Measurements from ENCODE around the gene HHAT. TPM values are rescaled to one million over a fixed set of nuclear protein-coding genes. Genes with fewer than 3 reads are reported as not detected.

Gene HHAT
- total RNA-seq, 1 donor from 2014 or later = 2.3 TPM

DNA sequence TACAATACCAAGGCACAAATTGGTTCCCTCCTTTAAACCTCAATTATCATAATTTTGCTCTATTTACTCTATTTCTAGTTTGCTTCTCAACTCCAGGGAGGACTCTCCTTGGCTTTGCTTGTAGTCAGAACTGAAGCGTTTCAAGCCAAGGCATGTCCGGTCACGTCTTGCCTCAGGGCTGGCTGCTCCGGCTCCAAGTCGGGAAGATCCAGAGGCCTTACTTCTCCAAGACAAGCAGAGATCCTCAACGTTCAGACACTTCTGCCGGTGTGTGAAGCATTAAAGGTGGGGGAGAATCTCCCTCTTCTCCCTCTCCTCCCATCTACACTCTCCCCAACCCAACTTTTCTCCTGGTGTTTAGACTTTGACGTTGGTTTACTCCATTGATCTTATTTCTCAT is 7.2 kb upstream of the HHAT start:
- no peak for DNase-seq
- Mint-ChIP-seq H3K27ac (ENCODE audit: unreplicated experiment) (no peak overlapping the region), H3K4me1 (ENCODE audit: low read depth, unreplicated experiment) (no peaks in the 10 kb centered on the region), H3K4me3 (ENCODE audit: unreplicated experiment) (no peak overlapping the region), H3K27me3 (ENCODE audit: unreplicated experiment) (no peaks in the 10 kb centered on the region), H3K36me3 (ENCODE audit: unreplicated experiment) (peaks cover 5% of the 10 kb centered on the region), H3K9me3 (ENCODE audit: unreplicated experiment) (peaks cover 3% of the 10 kb centered on the region)
- TF ChIP-seq, protein P1, sequence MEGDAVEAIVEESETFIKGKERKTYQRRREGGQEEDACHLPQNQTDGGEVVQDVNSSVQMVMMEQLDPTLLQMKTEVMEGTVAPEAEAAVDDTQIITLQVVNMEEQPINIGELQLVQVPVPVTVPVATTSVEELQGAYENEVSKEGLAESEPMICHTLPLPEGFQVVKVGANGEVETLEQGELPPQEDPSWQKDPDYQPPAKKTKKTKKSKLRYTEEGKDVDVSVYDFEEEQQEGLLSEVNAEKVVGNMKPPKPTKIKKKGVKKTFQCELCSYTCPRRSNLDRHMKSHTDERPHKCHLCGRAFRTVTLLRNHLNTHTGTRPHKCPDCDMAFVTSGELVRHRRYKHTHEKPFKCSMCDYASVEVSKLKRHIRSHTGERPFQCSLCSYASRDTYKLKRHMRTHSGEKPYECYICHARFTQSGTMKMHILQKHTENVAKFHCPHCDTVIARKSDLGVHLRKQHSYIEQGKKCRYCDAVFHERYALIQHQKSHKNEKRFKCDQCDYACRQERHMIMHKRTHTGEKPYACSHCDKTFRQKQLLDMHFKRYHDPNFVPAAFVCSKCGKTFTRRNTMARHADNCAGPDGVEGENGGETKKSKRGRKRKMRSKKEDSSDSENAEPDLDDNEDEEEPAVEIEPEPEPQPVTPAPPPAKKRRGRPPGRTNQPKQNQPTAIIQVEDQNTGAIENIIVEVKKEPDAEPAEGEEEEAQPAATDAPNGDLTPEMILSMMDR (IDR thresholded peaks at IDR 0.05; ENCODE audit: partially characterized antibody, unreplicated experiment) = no peak

DNA sequence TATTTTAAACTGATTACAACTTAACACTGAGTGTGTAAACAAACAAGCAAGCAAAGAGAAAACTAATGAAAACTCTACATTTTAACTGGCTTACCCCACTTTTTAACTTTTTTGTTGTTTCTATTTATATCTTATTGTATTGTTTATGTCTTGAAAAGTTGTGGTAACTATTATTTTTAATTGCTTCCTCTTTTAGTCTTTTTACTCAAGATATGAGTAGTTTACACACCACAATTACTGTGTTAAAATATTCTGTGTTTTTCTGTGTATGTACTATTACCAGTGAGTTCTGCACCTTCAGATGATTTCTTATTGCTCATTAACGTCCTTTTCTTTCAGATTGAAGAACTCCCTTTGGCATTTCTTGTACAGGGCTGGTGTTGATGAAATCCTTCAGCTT is 4.7 kb upstream of the HHAT start:
- H3K9me3 Mint-ChIP-seq (ENCODE audit: unreplicated experiment) = peaks cover 3% of the 10 kb centered on the region
- H3K36me3 Mint-ChIP-seq (ENCODE audit: unreplicated experiment) = peaks cover 5% of the 10 kb centered on the region
- H3K4me1 Mint-ChIP-seq (ENCODE audit: low read depth, unreplicated experiment) = no peaks in the 10 kb centered on the region
- DNase-seq = no peak
- TF ChIP-seq, protein P1 (IDR thresholded peaks at IDR 0.05; ENCODE audit: partially characterized antibody, unreplicated experiment) = no peak
- H3K27me3 Mint-ChIP-seq (ENCODE audit: unreplicated experiment) = no peaks in the 10 kb centered on the region
- H3K27ac Mint-ChIP-seq (ENCODE audit: unreplicated experiment) = no peak overlapping the region
- no peak overlapping the region for H3K4me3 Mint-ChIP-seq (ENCODE audit: unreplicated experiment)

DNA sequence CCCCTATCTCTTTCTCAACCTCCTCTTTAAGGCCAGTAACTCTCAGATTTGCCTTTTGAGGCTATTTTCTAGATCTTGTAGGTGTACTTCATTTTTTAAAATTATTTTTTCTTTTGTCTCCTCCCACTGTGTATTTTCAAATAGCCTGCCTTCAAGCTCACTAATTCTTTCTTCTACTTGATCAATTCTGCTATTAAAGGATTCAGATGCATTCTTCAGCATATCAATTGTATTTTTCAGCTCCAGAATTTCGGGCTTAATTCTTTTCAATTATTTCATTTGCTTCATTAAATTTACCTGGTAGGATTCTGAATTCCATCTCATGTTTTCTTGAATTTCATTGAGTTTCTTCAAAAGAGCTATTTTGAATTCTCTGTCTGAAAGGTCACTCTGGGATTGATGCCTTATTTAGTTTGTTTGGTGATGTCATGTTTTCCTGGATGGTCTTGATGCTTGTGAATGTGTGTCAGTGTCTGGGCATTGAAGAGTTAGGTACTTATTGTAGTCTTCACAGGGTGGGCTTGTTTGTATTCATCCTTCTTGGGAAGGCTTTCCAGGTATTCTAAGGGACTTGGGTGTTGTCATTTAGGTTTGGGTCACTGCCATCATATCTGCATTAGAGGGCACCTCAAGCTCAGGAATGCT is 3.6 kb upstream of the HHAT start:
- TF ChIP-seq, protein P1 (IDR thresholded peaks at IDR 0.05; ENCODE audit: partially characterized antibody, unreplicated experiment) = no peak
- Mint-ChIP-seq H3K36me3 (ENCODE audit: unreplicated experiment) (peaks cover 5% of the 10 kb centered on the region), H3K9me3 (ENCODE audit: unreplicated experiment) (peaks cover 3% of the 10 kb centered on the region), H3K4me3 (ENCODE audit: unreplicated experiment) (no peak overlapping the region), H3K4me1 (ENCODE audit: low read depth, unreplicated experiment) (no peaks in the 10 kb centered on the region), H3K27me3 (ENCODE audit: unreplicated experiment) (no peaks in the 10 kb centered on the region), H3K27ac (ENCODE audit: unreplicated experiment) (no peak overlapping the region)
- DNase-seq = no peak

DNA sequence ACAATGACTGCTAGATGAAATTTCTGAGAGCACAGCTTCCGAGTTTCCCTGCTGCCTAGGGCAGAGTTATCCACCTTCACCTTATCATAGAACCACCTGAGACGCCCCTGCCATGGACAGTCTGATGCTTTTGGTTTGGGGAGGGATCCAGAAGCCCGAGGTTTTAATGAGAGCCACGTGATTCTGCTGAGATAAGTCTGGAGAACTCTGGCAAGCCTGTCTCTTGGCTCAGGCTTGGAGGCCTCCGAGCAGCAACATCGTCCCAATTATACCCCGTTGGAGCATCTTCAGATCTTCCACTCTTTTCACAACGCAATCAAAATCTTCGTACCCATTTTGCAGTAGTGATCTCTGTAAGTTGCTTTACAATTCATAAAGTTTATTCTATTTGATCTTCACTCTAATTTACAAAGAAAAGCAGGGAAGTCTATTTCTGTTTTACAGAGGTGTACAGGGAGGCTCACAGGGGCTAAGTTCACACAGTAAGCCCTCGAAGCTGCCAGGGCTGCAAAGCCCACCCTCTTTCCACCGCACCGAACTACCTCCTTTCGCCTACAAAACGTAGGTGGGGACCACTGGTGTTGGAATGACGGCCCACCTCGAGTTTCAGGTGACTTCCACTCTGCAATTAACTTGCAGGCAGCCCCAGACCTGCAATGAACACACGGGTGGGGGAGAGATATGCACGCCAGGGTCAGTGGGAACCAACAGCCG is 513 bp upstream of the HHAT start:
- no peak for DNase-seq
- Mint-ChIP-seq H3K27ac (ENCODE audit: unreplicated experiment) (peak overlapping the region; percentile 28), H3K27me3 (ENCODE audit: unreplicated experiment) (no peaks in the 10 kb centered on the region), H3K36me3 (ENCODE audit: unreplicated experiment) (peaks cover 5% of the 10 kb centered on the region), H3K9me3 (ENCODE audit: unreplicated experiment) (peaks cover 3% of the 10 kb centered on the region), H3K4me3 (ENCODE audit: unreplicated experiment) (peak overlapping the region; percentile 86), H3K4me1 (ENCODE audit: low read depth, unreplicated experiment) (no peaks in the 10 kb centered on the region)
- TF ChIP-seq, protein P1 (IDR thresholded peaks at IDR 0.05; ENCODE audit: partially characterized antibody, unreplicated experiment) = no peak

DNA sequence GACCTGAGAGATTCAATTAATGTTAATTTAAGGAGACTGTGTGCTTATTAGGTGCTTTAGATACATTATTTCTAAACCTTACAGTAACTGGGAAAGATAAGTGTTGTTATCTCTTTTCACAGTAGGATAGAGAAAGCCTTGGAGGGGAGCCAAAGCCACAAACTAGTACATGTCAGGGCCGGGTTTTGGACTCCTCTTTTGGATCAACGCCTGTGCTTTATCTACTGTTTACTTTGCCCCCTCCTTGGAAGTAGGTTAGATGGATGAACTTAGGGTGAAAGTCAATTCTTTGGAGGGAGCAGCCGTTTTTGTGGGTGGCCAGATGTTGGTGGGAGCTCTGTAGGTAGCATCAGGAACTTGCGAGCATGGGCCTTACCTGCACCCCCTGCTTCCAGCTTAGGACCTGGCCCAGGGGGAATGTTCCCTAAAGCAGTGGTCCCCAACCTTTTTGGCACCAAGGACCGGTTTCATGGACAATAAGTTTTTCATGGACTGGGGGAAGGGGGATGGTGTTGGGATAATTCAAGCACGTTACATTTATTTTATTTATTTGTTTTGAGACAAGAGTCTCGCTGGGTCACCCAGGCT is 1.7 kb downstream of the HHAT start:
- TF ChIP-seq, protein P1 (IDR thresholded peaks at IDR 0.05; ENCODE audit: partially characterized antibody, unreplicated experiment) = no peak
- Mint-ChIP-seq H3K9me3 (ENCODE audit: unreplicated experiment) (no peaks in the 10 kb centered on the region), H3K36me3 (ENCODE audit: unreplicated experiment) (no peaks in the 10 kb centered on the region), H3K4me3 (ENCODE audit: unreplicated experiment) (peak overlapping the region; percentile 2), H3K4me1 (ENCODE audit: low read depth, unreplicated experiment) (no peaks in the 10 kb centered on the region), H3K27ac (ENCODE audit: unreplicated experiment) (no peak overlapping the region), H3K27me3 (ENCODE audit: unreplicated experiment) (no peaks in the 10 kb centered on the region)
- no peak for DNase-seq
